Endometrium (tissue), 2 donors: Measurements from ENCODE around the gene GAS5.
"Not testable (repeated sequence)": the region's sequence is repeated elsewhere in the genome, so short reads cannot be mapped to it uniquely, and the experiment has no call there.

ENCODE experiments used
- FAIRE-seq: peaks from 2 replicates; lab custom pipeline; 2012; peaks lifted over from hg19 to GRCh38; lab: Jason Lieb, UNC
- donor health status: control.
- donor health status: control.

Gene GAS5

GRCh38 chr1:173869021-173869359 lies 1.2 kb upstream of the GAS5 start:
- no peak for FAIRE-seq

GRCh38 chr1:173868266-173869020 lies 654 bp upstream of the GAS5 start, which contains the start of gene ZBTB37:
TSS of gene ZBTB37 (plus strand) at chr1:173868380. CDS start at chr1:173870226, 1,846 bp downstream.
- no peak for FAIRE-seq

GRCh38 chr1:173867141-173867752 lies 542 bp downstream of the GAS5 start:
- FAIRE-seq = no peak

- FAIRE-seq = no peak
Measured at GRCh38 chr1:173866413-173867115, 1.2 kb downstream of the GAS5 start.

- FAIRE-seq = no peak
Measured at GRCh38 chr1:173865468-173866164, 2.2 kb downstream of the GAS5 start.

- FAIRE-seq = no peak
Measured at GRCh38 chr1:173864179-173864867, 3.5 kb downstream of the GAS5 start.

GRCh38 chr1:173863224-173864161 lies 4.3 kb downstream of the GAS5 start:
- no peak for FAIRE-seq

- FAIRE-seq = no peak
Measured at GRCh38 chr1:173862769-173863223, 5.0 kb downstream of the GAS5 start.

- not testable (repeated sequence) for FAIRE-seq
Measured at GRCh38 chr1:173862146-173862768, 5.5 kb downstream of the GAS5 start.

- FAIRE-seq = no peak
Measured at GRCh38 chr1:173861731-173862145, 6.1 kb downstream of the GAS5 start.

- FAIRE-seq = no peak
Measured at GRCh38 chr1:173860065-173860464, 7.7 kb downstream of the GAS5 start.

- FAIRE-seq = not testable (repeated sequence)
Measured at GRCh38 chr1:173859547-173859946, 8.2 kb downstream of the GAS5 start.

- FAIRE-seq = no peak
Measured at GRCh38 chr1:173857363-173857917, 10.3 kb downstream of the GAS5 start.

- no peak for FAIRE-seq
Measured at GRCh38 chr1:173856903-173857302, 10.9 kb downstream of the GAS5 start.

GRCh38 chr1:173856014-173856413 lies 11.8 kb downstream of the GAS5 start:
- FAIRE-seq = no peak

GRCh38 chr1:173853074-173853473 lies 14.7 kb downstream of the GAS5 start:
- no peak for FAIRE-seq

GRCh38 chr1:173852105-173852504 lies 15.7 kb downstream of the GAS5 start:
- FAIRE-seq = no peak

- no peak for FAIRE-seq
Measured at GRCh38 chr1:173832748-173833147, 35.0 kb downstream of the GAS5 start.

GRCh38 chr1:173827611-173828010 lies 40.2 kb downstream of the GAS5 start:
- FAIRE-seq = no peak
